Astrocyte (in vitro differentiated cells and primary cell): Measurements from ENCODE around the gene PXT1. TPM values are rescaled to one million over a fixed set of nuclear protein-coding genes. Genes with fewer than 3 reads are reported as not detected.

Experiments
- DNase-seq: peaks from one replicate; pipeline ENCODE4 v3.0.0-alpha.2; 2010; ENCODE audit warnings: low read depth
- FAIRE-seq: peaks from 2 replicates; lab custom pipeline; 2011; peaks lifted over from hg19 to GRCh38; lab: Jason Lieb, UNC
- H2AFZ ChIP-seq: 2 replicates; pipeline ENCODE4 v1.6.0; 2012; ENCODE audit warnings: low read depth, low read length, inconsistent platforms
- H3K27ac ChIP-seq: 2 replicates; pipeline ENCODE4 v1.5.1; 2011; ENCODE audit warnings: low read depth, low read length, inconsistent platforms
- H3K27me3 ChIP-seq: 2 replicates; pipeline ENCODE4 v1.6.0; 2011; ENCODE audit warnings: low read length, inconsistent platforms; ENCODE audit not compliant: insufficient read depth
- H3K36me3 ChIP-seq: 2 replicates; pipeline ENCODE4 v1.5.1; 2011; ENCODE audit warnings: low read length, inconsistent platforms; ENCODE audit not compliant: insufficient read depth
- H3K4me1 ChIP-seq: 2 replicates; pipeline ENCODE4 v1.5.1; 2011; ENCODE audit warnings: low read length, inconsistent platforms; ENCODE audit not compliant: insufficient read depth
- H3K4me2 ChIP-seq: 2 replicates; pipeline ENCODE4 v1.6.0; 2012; ENCODE audit warnings: low read length, inconsistent platforms
- H3K4me3 ChIP-seq: 2 replicates; pipeline ENCODE4 v1.5.1; 2011; ENCODE audit warnings: low read depth, mild to moderate bottlenecking, low read length, inconsistent platforms; ENCODE audit not compliant: insufficient read depth
- H3K79me2 ChIP-seq: 2 replicates; pipeline ENCODE4 v1.6.0; 2012; ENCODE audit warnings: mild to moderate bottlenecking, low read length, inconsistent platforms; ENCODE audit not compliant: insufficient read depth
- H3K9ac ChIP-seq: 2 replicates; pipeline ENCODE4 v1.6.0; 2012; ENCODE audit warnings: mild to moderate bottlenecking, low read length, inconsistent platforms
- H3K9me3 ChIP-seq: 2 replicates; pipeline ENCODE4 v1.5.1; 2012; ENCODE audit warnings: low read depth, mild to moderate bottlenecking, low read length, inconsistent platforms; ENCODE audit not compliant: insufficient read depth
- H4K20me1 ChIP-seq: 2 replicates; pipeline ENCODE4 v1.6.0; 2012; ENCODE audit warnings: low read length, inconsistent platforms; ENCODE audit not compliant: insufficient read depth
- H3K27ac Mint-ChIP-seq: one replicate; pipeline ENCODE4 v1.8.0; 2021; ENCODE audit warnings: mild to moderate bottlenecking, mixed read lengths; ENCODE audit not compliant: unreplicated experiment
- H3K27me3 Mint-ChIP-seq: one replicate; pipeline ENCODE4 v1.8.0; 2021; ENCODE audit warnings: low read depth, mixed read lengths; ENCODE audit not compliant: unreplicated experiment
- H3K36me3 Mint-ChIP-seq: one replicate; pipeline ENCODE4 v1.8.0; 2021; ENCODE audit warnings: low read depth, mixed read lengths; ENCODE audit not compliant: unreplicated experiment
- H3K4me1 Mint-ChIP-seq: one replicate; pipeline ENCODE4 v1.8.0; 2021; ENCODE audit warnings: low read depth, mixed read lengths; ENCODE audit not compliant: unreplicated experiment
- H3K4me3 Mint-ChIP-seq: one replicate; pipeline ENCODE4 v1.8.0; 2021; ENCODE audit warnings: mild to moderate bottlenecking, moderate library complexity, mixed read lengths; ENCODE audit not compliant: unreplicated experiment
- H3K9me3 Mint-ChIP-seq: one replicate; pipeline ENCODE4 v1.8.0; 2021; ENCODE audit warnings: mild to moderate bottlenecking, mixed read lengths; ENCODE audit not compliant: unreplicated experiment
- CTCF ChIP-seq: IDR thresholded peaks from 2 replicates; pipeline ENCODE4 v1.5.1; 2011; ENCODE audit warnings: low read depth, mild to moderate bottlenecking, inconsistent platforms, low read length, moderate library complexity; ENCODE audit not compliant: insufficient read depth
- EZH2 ChIP-seq: IDR thresholded peaks from 2 replicates; pipeline ENCODE4 v1.6.1; 2012; ENCODE audit warnings: mild to moderate bottlenecking, low read length, inconsistent platforms; ENCODE audit not compliant: insufficient read depth
- total RNA-seq: library from RNA; stranded (reverse); gene quantifications from 2 replicates; pipeline ENCODE4 v1.2.1, GENCODE V29; 2021

Gene PXT1
- total RNA-seq, 1 donor from 2014 or later, result 0.09 TPM

- Histone ChIP-seq H3K27ac (no peak overlapping the region), H3K9me3 (no peaks in the 10 kb centered on the region), H3K4me1 (peaks cover 5% of the 10 kb centered on the region), H3K36me3 (no peaks in the 10 kb centered on the region), H2AFZ (no peak overlapping the region), H4K20me1 (no peaks in the 10 kb centered on the region), H3K9ac (no peak overlapping the region), H3K4me3 (no peak overlapping the region), H3K79me2 (no peaks in the 10 kb centered on the region), H3K4me2 (no peak overlapping the region), H3K27me3 (peaks cover 23% of the 10 kb centered on the region)
- Mint-ChIP-seq H3K4me3 (no peak overlapping the region), H3K9me3 (no peaks in the 10 kb centered on the region), H3K4me1 (peaks cover 3% of the 10 kb centered on the region), H3K36me3 (no peaks in the 10 kb centered on the region), H3K27ac (no peak overlapping the region), H3K27me3 (peaks cover 27% of the 10 kb centered on the region)
- DNase-seq, result no peak
- no peak for FAIRE-seq
- TF ChIP-seq EZH2, result no peak
Observed at GRCh38 chr6:36343109-36343680, 99.5 kb downstream of the PXT1 start.

GRCh38 chr6:36340618-36341454 is 101.8 kb downstream of the PXT1 start:
- Histone ChIP-seq H3K4me3 (peak overlapping the region; percentile 31), H3K9ac (peak overlapping the region; percentile 51), H4K20me1 (no peaks in the 10 kb centered on the region), H3K36me3 (no peaks in the 10 kb centered on the region), H3K79me2 (no peaks in the 10 kb centered on the region), H3K9me3 (no peaks in the 10 kb centered on the region), H2AFZ (peak overlapping the region; percentile 87), H3K4me1 (peaks cover 5% of the 10 kb centered on the region), H3K4me2 (peak overlapping the region; percentile 77), H3K27me3 (peaks cover 23% of the 10 kb centered on the region), H3K27ac (no peak overlapping the region)
- Mint-ChIP-seq H3K4me3 (no peak overlapping the region), H3K4me1 (peaks cover 3% of the 10 kb centered on the region), H3K27me3 (peaks cover 42% of the 10 kb centered on the region), H3K9me3 (no peaks in the 10 kb centered on the region), H3K36me3 (no peaks in the 10 kb centered on the region), H3K27ac (peak overlapping the region; percentile 26)
- peak; percentile 53 for DNase-seq
- TF ChIP-seq CTCF, result peak; percentile 93
- TF ChIP-seq EZH2, result no peak
- FAIRE-seq, result no peak

Other genes starting within 250 kb of the PXT1 start
- gene BRPF3, start 246.1 kb downstream of the PXT1 start, total RNA-seq, result 28.8 and 32.0 TPM in 2 replicates
- not detected in 2 replicates for gene PNPLA1, start 172.8 kb downstream of the PXT1 start, total RNA-seq
- gene BNIP5, start 106.0 kb downstream of the PXT1 start, total RNA-seq, result not detected in 2 replicates
- gene ETV7, start 55.2 kb downstream of the PXT1 start, total RNA-seq, result 1.9 and 2.4 TPM in 2 replicates
- gene KCTD20, start 146 bp upstream of the PXT1 start, total RNA-seq, result 54.8 and 56.7 TPM in 2 replicates
- gene STK38, start 104.6 kb upstream of the PXT1 start, total RNA-seq, result 53.9 and 54.1 TPM in 2 replicates
- gene SRSF3, start 151.5 kb upstream of the PXT1 start, total RNA-seq, result 237 and 260 TPM in 2 replicates
- gene CDKN1A, start 235.9 kb upstream of the PXT1 start, total RNA-seq, result 932 and 1,014 TPM in 2 replicates